T-helper 17 cell (primary cell): ENCODE data around the gene LGR5. TPM values are rescaled to one million over a fixed set of nuclear protein-coding genes. Genes with fewer than 3 reads are reported as not detected.

Experiments used
- ATAC-seq: fragments of 150-1000 bp; cut with Tn5 transposase; 2 replicates; pipeline ENCODE4 v1.10.0; 2021; ENCODE audit warnings: mild to moderate bottlenecking, moderate library complexity
- DNase-seq, 3 donors: peaks; one replicate each; pipeline versions ENCODE4 v3.0.0 to v3.0.0-alpha.2; 2020 to 2021
- H3K9me3 ChIP-seq: one replicate; pipeline ENCODE4 v1.7.0; 2013; ENCODE audit warnings: low read length, mild to moderate bottlenecking; ENCODE audit not compliant: control insufficient read depth, poor library complexity, severe bottlenecking
- H3K27ac Mint-ChIP-seq: one replicate; pipeline ENCODE4 v1.8.0; 2022; ENCODE audit warnings: mild to moderate bottlenecking, moderate library complexity, mixed read lengths
- H3K27me3 Mint-ChIP-seq: one replicate; pipeline ENCODE4 v1.8.0; 2022; ENCODE audit warnings: mixed read lengths
- H3K36me3 Mint-ChIP-seq: one replicate; pipeline ENCODE4 v1.8.0; 2022; ENCODE audit warnings: low read depth, mixed read lengths
- H3K4me1 Mint-ChIP-seq: one replicate; pipeline ENCODE4 v1.8.0; 2022; ENCODE audit warnings: mild to moderate bottlenecking, mixed read lengths
- H3K4me3 Mint-ChIP-seq: one replicate; pipeline ENCODE4 v1.8.0; 2022; ENCODE audit warnings: mild to moderate bottlenecking, moderate library complexity, mixed read lengths
- total RNA-seq, 4 donors: library from RNA in 2 of 4; stranded (reverse) in 2 of 4; gene quantifications; one replicate each; pipeline ENCODE4 v1.2.3 and lab custom pipeline; 2022 to 2026

LGR5 gene
- total RNA-seq, 2 donors from 2014 or later = not detected

- Mint-ChIP-seq H3K27me3 (peaks cover 57% of the 10 kb centered on the region), H3K27ac (no peak overlapping the region), H3K4me1 (no peaks in the 10 kb centered on the region), H3K36me3 (peaks cover 3% of the 10 kb centered on the region), H3K4me3 (no peak overlapping the region)
- DNase-seq = no peak
- ATAC-seq = no peak
- H3K9me3 ChIP-seq = no peaks in the 10 kb centered on the region
Measured at GRCh38 chr12:71425568-71426299, 13.9 kb upstream of the LGR5 start.

GRCh38 chr12:71426300-71427047, 13.1 kb upstream of the LGR5 start:
- H3K4me1 Mint-ChIP-seq = no peaks in the 10 kb centered on the region
- peaks cover 3% of the 10 kb centered on the region for H3K36me3 Mint-ChIP-seq
- DNase-seq = no peak
- ATAC-seq = no peak
- H3K4me3 Mint-ChIP-seq = no peak overlapping the region
- no peaks in the 10 kb centered on the region for H3K9me3 ChIP-seq
- no peak overlapping the region for H3K27ac Mint-ChIP-seq
- H3K27me3 Mint-ChIP-seq = peaks cover 57% of the 10 kb centered on the region

- Mint-ChIP-seq H3K4me1 (no peaks in the 10 kb centered on the region), H3K36me3 (no peaks in the 10 kb centered on the region), H3K4me3 (no peak overlapping the region), H3K27ac (no peak overlapping the region), H3K27me3 (peaks cover 48% of the 10 kb centered on the region)
- H3K9me3 ChIP-seq = no peaks in the 10 kb centered on the region
- DNase-seq (no peak), ATAC-seq (no peak)
Measured at GRCh38 chr12:71430756-71431155, 8.8 kb upstream of the LGR5 start.

- Mint-ChIP-seq H3K27me3 (peaks cover 41% of the 10 kb centered on the region), H3K27ac (no peak overlapping the region), H3K36me3 (no peaks in the 10 kb centered on the region), H3K4me1 (no peaks in the 10 kb centered on the region), H3K4me3 (no peak overlapping the region)
- no peaks in the 10 kb centered on the region for H3K9me3 ChIP-seq
- ATAC-seq = no peak
- no peak for DNase-seq
Measured at GRCh38 chr12:71431991-71432390, 7.6 kb upstream of the LGR5 start.

- Mint-ChIP-seq H3K4me1 (no peaks in the 10 kb centered on the region), H3K27me3 (peaks cover 35% of the 10 kb centered on the region), H3K36me3 (no peaks in the 10 kb centered on the region), H3K4me3 (no peak overlapping the region), H3K27ac (no peak overlapping the region)
- no peaks in the 10 kb centered on the region for H3K9me3 ChIP-seq
- ATAC-seq = no peak
- no peak for DNase-seq
Measured at GRCh38 chr12:71432936-71433335, 6.7 kb upstream of the LGR5 start.

GRCh38 chr12:71436696-71437095, 2.9 kb upstream of the LGR5 start:
- Mint-ChIP-seq H3K4me1 (peaks cover 10% of the 10 kb centered on the region), H3K27ac (no peak overlapping the region)

GRCh38 chr12:71438670-71439361, 782 bp upstream of the LGR5 start:
- peak; percentile 30 for ATAC-seq
- peaks cover 10% of the 10 kb centered on the region for H3K4me1 Mint-ChIP-seq
- peaks cover 50% of the 10 kb centered on the region for H3K27me3 Mint-ChIP-seq
- H3K9me3 ChIP-seq = no peaks in the 10 kb centered on the region
- H3K4me3 Mint-ChIP-seq = peak overlapping the region; percentile 78
- no peak for DNase-seq
- no peaks in the 10 kb centered on the region for H3K36me3 Mint-ChIP-seq
- H3K27ac Mint-ChIP-seq = no peak overlapping the region

More at GRCh38 chr12:71436696-71437095, 2.9 kb upstream of the LGR5 start:
- DNase-seq (no peak), ATAC-seq (no peak)
- H3K9me3 ChIP-seq = no peaks in the 10 kb centered on the region
- no peak overlapping the region for H3K4me3 Mint-ChIP-seq
- H3K36me3 Mint-ChIP-seq = no peaks in the 10 kb centered on the region
- peaks cover 52% of the 10 kb centered on the region for H3K27me3 Mint-ChIP-seq

- ATAC-seq (no peak), DNase-seq (no peak)
- Mint-ChIP-seq H3K27me3 (peaks cover 45% of the 10 kb centered on the region), H3K36me3 (no peaks in the 10 kb centered on the region), H3K4me1 (peaks cover 10% of the 10 kb centered on the region), H3K4me3 (peak overlapping the region; percentile 78), H3K27ac (no peak overlapping the region)
- no peaks in the 10 kb centered on the region for H3K9me3 ChIP-seq
Measured at GRCh38 chr12:71439362-71439612, 311 bp upstream of the LGR5 start.

GRCh38 chr12:71440345-71440762, 756 bp downstream of the LGR5 start:
- no peaks in the 10 kb centered on the region for H3K36me3 Mint-ChIP-seq
- H3K9me3 ChIP-seq = no peaks in the 10 kb centered on the region
- H3K4me3 Mint-ChIP-seq = peak overlapping the region; percentile 80
- ATAC-seq (no peak), DNase-seq (no peak)
- peaks cover 49% of the 10 kb centered on the region for H3K27me3 Mint-ChIP-seq
- H3K27ac Mint-ChIP-seq = no peak overlapping the region
- peaks cover 10% of the 10 kb centered on the region for H3K4me1 Mint-ChIP-seq

GRCh38 chr12:71440763-71441748, 1.5 kb downstream of the LGR5 start:
- Mint-ChIP-seq H3K36me3 (no peaks in the 10 kb centered on the region), H3K4me1 (peaks cover 10% of the 10 kb centered on the region), H3K27ac (peak overlapping the region; percentile 84), H3K27me3 (peaks cover 56% of the 10 kb centered on the region), H3K4me3 (peak overlapping the region; percentile 80)
- ATAC-seq (no peak), DNase-seq (no peak)
- no peaks in the 10 kb centered on the region for H3K9me3 ChIP-seq

GRCh38 chr12:71441836-71442566, 2.4 kb downstream of the LGR5 start:
- H3K9me3 ChIP-seq = no peaks in the 10 kb centered on the region
- peaks cover 10% of the 10 kb centered on the region for H3K4me1 Mint-ChIP-seq
- ATAC-seq (no peak), DNase-seq (no peak)
- peaks cover 62% of the 10 kb centered on the region for H3K27me3 Mint-ChIP-seq
- no peak overlapping the region for H3K27ac Mint-ChIP-seq
- H3K36me3 Mint-ChIP-seq = no peaks in the 10 kb centered on the region
- H3K4me3 Mint-ChIP-seq = peak overlapping the region; percentile 34

- DNase-seq = no peak
- Mint-ChIP-seq H3K4me1 (peaks cover 10% of the 10 kb centered on the region), H3K4me3 (no peak overlapping the region), H3K36me3 (no peaks in the 10 kb centered on the region), H3K27me3 (peaks cover 62% of the 10 kb centered on the region), H3K27ac (no peak overlapping the region)
- H3K9me3 ChIP-seq = no peaks in the 10 kb centered on the region
- ATAC-seq = no peak
Measured at GRCh38 chr12:71442567-71442931, 3.0 kb downstream of the LGR5 start.
